NCI-H187 (cell line): ENCODE data around the gene XAB2.
A peak's percentile ranks its signal among the peaks of the same experiment; 100 is the strongest.
"Not testable (repeated sequence)": the region's sequence is repeated elsewhere in the genome, so short reads cannot be mapped to it uniquely, and the experiment has no call there.

Source experiments
- DNase-seq, 2 experiments: peaks; one replicate each; lab custom pipeline; 2025; lab: John Stamatoyannopoulos, UW

Gene XAB2

DNA sequence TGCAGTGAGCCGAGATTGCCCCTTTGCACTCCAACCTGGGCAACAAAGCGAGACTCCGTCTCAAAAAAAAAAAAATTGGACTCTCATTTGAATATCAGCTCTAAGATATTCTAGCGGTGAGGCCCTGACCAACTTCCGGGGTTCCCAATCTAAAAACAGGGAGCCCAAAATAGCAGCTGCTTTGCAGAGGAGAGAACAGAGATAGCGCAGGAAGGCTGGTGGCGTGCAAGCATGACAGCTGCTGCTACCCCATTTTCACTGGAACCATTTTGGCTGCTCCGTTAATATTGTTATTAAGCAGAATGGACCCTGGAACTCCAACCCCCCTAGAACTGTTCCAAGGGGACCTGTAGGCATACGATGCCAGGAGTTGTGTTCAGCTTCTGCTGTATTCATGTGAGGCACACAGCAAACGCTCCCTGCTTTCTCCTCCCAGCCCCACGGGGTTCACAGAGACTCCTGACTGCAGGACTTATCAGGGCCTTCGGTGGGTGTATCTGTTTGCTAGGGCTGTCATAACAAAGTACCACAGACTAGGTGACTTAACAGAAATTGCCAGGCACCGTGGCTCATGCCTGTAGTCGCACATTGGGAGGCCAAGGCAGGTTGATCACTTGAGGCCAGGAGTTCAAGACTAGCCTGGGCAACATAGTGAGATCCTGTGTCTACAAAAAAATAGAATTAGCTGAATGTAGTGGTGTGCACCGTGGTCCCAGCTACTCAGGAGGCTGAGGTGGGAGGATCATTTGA, 19.1 kb upstream of the XAB2 start:
- DNase-seq, result no peak

DNA sequence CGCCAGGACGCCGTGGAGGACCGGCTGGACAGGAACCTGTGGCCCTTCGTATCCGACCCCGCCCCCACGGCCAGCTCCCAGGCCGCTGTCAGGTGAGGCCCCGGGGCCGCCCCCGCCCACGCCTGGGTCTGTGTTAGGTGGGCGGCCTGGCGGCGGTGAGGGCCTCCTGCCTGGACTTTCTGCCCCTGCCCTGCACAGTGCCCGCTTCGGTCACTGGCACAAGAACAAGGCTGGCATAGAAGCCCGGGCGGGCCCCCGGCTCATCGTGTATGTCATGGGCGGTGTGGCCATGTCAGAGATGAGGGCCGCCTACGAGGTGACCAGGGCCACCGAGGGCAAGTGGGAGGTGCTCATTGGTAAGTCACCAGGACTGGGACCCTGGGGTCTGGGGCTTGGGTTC, 17.8 kb upstream of the XAB2 start:
- no peak for DNase-seq

DNA sequence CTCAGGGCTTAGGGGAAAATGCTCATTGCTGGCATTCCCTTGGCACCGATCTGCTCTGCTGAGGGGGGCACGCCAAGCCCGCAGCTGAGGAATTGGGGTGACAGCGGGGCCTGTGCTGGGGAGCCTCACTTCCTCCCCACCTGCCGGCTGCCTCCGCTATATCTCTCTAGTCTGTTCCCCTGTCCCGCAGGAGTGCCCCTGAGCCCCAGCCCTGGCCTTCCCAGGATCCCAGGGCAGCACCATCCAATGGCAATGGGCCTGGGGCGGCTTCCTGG, 17.0 kb upstream of the XAB2 start:
- no peak for DNase-seq

DNA sequence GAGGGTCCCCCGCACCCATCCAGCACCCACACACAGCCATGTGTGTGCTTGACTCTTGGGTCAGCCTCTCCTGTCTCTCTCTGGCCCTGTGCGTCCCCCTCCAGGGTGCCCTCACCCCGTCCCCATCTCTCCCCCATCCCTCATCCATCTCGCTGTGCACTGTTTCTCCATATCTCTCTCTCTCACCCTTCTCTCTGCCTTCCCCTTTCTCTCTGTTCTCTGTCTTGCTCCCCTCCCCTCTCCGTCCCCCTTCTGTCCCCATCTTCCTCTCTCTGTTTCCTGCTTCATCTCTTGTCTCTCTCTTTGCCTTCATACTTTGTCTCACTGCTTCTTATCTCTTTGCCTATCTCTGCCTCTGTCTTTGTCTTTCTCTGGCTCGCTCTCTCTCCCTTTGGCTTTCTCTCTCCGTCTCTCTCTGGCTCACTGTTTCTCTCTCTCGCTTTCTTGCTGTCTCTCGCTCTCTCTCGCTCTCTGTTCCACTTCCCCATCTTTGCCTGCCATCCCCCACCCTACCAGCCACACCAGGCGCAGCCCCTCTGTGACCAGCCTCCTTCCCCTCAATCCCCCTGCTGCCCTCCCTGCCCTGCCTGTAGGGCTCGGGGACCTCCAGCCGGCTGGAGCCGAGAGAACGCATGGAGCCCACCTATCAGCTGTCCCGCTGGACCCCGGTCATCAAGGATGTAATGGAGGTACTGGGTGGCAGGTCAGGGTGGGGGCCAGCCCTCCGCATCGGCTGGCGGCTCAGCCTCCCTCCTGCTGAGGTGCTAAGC, 16.5 kb upstream of the XAB2 start:
- no peak for DNase-seq

DNA sequence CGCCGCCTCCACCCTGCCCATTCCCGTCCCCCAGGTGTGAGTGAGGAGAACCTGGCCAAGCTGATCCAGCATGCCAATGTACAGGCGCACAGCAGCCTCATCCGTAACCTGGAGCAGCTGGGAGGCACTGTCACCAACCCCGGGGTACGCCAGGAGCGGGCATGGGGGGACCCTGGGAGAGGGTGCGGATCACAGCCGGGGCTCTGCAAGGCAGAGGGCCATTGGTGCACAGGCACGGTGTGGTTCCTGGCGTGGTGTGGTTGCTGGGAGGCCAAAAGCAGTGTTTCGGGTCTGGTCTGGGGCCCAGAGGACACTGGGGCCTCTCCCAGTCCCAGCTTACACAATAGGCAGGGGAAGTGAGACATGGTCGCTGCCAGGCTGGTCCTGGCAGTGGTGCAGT, 15.8 kb upstream of the XAB2 start:
- no peak for DNase-seq

DNA sequence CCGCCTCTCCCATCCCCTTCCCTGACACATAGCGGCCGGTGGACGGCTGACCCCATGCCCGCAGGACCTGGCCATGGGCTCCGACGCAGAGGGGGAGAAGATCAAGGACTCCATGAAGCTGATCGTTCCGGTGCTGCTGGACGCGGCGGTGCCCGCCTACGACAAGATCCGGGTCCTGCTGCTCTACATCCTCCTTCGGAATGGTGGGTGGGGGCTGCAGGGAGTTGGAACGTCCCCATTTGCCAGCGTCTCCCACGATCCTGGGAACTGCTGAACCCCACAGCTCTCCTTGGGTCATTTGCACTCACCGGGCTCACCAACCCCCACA, 15.2 kb upstream of the XAB2 start:
- no peak for DNase-seq

DNA sequence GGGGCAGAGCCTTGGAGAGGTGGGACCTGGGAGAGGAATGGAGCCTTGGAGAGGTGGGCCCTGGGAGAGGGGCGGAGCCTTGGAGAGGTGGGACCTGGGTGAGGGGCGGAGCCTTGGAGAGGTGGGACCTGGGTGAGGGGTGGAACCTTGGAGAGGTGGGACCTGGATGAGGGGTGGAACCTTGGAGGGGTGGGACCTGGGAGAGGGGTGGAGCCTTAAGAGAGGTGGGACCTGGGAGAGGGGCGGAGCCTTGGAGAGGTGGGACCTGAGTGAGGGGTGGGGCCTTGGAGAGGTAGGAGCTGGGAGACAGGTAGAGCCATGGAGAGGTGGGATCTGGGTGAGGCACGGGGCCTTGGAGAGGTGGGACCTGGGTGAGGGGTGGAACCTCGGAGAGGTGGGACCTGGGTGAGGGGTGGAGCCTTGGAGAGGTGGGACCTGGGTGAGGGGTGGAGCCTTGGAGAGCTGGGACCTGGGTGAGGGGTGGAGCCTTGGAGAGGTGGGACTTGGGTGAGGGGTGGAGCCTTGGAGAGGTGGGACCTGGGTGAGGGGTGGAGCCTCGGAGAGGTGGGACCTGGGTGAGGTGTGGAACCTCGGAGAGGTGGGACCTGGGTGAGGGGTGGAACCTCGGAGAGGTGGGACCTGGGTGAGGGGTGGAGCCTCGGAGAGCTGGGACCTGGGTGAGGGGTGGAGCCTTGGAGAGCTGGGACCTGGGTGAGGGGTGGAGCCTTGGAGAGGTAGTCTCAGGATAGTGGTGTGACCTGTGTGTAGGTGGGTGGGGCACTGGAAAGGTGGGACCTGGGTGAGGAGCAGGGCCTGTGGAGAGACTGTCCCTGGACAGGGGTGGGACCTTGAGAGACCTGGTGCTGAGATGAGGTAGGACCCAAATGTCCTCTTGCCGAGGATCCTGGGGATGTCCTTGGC, 14.5 kb upstream of the XAB2 start:
- DNase-seq, result not testable (repeated sequence)

DNA sequence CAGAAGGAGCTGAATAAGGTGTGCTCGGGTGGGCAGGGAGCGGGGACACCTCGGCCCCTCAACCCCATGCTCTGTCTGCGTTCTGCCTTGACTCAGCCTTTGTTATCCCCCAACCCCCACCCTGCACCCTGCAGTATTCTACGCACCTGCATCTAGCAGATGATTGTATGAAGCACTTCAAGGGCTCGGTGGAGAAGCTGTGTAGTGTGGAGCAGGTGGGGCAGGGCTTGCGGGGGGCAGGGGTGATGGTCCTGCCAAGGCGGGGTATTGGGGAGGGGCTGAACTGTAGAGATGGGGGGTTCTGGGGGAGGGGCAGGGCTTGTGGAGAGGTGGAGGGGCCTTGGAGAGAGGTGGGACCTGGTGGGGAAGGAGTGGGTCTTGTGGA, 13.7 kb upstream of the XAB2 start:
- no peak for DNase-seq

DNA sequence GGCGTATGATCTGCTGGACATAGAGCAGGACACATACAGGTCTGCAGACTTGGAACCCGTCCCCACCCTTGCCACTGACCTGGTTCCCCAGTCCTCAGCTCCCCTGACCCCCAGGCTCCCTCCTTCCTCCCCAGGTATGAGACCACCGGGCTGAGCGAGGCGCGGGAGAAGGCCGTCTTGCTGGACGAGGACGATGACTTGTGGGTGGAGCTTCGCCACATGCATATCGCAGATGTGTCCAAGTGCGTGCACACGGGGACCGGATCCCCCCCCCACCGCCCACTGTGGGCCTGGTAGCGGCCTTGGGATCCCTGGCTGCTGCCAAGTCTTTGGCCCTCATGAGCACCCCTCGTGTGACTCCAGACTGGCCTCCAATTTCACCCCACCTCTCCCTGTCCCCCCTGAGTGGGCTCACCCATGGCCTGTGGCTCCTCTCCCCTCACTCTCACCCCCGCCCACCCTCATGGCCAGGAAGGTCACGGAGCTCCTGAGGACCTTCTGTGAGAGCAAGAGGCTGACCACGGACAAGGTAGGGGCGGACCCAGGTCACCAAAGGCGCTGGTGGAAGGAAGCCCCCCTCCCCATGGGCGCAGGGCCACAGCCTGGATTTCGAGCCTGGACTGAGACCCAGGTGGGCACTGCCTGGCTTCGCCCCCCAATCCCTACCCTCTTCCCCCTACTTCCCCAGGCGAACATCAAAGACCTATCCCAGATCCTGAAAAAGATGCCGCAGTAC, 13.1 kb upstream of the XAB2 start:
- DNase-seq, result no peak

DNA sequence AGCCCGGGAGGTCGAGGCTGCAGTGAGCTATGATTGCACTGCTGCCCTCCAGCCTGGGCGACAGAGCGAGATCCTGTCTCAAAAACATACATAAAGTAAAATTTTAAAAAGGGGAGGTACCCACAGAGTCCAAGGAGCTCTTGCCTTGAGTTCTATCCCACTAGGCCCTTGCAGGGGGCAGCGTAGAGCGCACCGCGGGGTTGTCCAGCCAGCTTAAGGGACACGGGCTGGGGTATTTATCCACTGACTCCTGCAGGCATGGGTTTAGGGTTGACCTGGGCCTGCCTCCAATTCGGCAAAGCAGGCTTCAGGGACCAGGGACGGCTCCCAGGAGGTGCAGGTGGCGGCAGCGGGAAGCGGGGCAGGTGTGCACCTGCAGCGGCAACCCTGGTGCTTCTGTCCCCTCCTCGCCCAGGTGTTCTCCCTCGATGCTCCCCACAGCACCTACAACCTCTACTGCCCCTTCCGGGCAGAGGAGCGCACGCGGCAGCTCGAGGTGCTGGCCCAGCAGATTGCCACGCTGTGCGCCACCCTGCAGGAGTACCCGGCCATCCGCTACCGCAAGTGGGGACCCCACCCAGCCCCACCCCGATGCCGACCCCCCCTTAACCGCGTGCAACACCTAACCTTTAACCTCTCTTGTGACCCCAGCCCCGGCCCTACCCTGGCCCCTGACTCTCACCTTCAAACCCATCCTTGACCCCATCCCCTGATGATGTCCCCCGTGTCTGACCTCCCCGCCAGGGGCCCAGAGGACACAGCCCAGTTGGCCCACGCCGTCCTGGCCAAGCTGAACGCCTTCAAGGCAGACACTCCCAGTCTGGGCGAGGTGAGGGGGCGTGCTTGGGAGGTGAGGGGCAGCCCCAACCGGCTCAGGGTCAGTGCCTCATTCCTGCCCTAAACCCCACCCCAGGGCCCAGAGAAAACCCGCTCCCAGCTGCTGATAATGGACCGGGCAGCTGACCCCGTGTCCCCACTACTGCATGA, 12.2 kb upstream of the XAB2 start:
- DNase-seq, result no peak

DNA sequence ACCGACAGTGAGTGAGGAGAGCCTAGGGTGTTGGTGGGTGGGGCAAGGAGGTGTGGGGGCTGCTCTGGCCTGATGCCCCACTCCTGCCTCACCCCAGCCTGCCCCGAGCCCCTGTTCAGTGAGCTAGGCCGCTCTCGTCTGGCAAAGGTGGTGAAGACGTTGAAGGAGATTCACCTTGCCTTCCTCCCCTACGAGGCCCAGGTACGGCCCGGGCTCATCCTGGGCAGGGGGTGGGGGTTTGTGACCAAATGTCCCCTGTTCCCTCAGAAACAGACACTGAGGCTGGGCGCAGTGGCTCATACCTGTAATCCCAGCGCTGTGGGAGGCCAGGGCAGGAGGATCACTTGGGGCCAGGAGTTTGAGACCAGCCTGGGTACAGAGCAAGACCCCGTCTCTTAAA, 11.5 kb upstream of the XAB2 start:
- no peak for DNase-seq

DNA sequence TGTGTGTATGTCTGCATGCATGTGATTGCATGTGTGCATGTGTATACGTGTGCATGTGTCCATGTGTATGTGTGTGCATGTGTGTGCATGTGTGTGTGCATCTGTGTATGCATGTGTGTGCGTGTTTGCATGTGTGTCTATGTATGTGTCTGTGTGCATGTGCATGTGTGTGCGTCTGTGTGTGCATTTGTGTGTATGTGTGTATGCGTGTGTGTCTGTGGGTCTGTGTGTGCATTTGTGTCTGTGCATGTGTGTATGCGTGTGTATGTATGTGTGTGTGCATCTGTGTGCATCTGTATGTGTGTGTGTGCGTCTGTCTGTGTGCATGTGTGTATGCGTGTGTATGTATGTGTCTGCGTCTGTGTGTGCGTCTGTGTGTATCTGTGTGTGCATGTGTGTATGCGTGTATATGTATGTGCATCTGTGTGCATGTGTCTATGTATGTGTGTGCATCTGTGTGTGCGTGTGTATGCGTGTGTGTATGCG, 10.6 kb upstream of the XAB2 start:
- no peak for DNase-seq

DNA sequence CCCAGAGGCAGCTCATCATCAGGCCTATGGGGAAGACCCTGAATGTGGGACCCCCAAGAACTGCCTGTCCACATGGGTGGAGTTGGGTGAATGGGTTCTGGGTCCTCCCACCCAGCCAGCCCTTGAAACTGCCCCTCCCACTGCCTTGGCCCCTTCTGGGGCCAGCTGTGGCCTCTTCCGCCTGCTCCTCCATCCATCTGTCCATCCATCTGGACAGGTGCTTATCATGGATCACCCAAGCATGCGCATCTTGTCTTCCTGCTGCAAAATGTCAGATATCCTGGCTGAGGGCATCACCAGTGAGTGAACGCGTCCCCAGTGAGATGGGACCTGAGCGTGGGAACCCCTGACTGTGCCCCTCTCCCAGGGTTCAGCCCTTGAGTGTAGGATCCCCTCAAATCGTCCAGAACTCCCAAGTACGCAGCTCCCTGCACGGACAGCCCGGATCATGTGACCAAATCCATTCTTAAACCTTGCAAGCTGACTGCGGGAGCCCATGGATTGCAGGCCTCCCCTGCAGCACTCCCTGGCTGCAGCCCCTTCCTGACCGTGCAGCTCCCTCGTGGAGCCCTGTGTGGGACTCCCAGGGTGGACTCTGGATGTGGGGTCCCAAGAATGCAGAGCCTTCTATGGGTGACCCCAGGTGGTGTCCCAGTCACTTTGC, 9.6 kb upstream of the XAB2 start:
- no peak for DNase-seq

DNA sequence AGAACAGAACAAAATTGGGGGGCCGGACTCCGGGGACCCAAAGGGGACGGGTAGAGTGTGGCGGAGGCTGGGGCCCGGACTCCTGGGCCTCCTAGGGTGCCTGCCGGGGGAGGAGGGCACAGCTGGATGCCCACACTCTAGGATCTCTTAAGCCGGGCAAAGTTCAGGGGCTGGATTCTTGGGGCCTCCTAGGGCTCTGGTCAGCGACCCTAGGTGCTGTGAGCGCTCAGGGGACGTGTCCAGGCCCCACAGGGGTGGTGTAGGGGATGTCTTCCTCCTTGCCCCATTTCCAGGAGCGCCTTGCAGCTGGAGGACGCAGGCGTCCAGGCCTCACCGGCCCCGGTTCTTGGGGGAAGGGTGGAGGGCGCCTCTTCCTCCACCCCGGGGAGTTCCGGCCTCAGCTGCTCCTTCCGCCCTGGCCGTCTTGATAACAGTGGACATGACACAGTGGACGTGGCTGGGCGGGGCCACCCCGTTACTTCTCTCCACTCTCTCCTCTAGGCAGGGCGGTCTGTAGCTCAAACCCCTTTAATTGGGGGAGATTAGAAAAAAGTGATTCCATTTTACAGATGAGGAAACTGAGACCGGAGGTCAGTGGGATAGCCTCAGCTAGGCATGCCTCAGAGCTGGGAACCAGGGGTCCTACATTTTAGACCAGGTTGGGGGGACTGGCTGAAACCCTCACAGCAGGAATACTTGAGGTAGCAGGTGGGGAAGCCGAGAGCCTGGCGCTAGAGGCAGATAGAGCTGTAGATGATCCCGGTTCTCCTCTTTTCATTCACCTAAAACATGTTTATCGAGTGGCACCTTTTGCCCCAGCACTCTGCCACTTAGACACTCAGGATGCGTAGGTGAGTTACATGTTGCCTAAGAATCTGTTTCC, 8.3 kb upstream of the XAB2 start:
- DNase-seq, result no peak

DNA sequence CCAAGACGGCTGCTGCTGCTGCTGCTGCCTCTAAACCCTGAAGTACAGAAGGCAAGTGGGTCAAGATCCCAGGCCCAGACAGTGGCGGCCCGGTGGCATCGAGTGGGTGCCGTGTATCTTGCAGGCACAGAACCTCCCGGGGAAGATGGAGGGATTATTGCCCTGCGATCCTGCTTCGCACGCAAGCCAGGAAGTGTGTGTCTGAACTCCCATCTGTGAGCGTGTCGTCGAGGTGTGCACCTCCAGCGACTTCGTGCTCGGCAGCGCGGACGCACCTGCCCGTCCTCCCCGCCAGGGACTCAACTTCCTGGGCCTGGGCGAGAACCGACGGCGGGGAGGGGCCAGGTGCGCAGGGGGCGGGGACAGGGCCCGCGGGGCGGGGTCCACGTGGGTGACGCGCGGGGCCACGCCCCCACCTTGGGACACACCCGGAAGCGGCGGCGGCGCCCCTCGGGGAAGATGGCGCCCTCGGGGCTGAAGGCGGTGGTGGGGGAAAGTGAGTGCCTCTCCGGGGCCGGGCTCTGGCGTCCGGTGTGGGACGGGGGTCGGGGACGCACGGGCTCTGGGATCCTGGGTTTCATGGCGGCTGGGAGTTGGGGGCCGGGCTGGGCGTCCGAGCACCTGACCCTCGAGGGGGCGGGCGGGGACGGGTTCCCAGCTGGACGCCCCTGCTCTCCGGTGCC, 7.5 kb upstream of the XAB2 start, which contains the start of gene STXBP2:
TSS of gene STXBP2 (plus strand) at position 420 of the 683 bp plus-strand sequence. CDS start at position 460, 40 bp downstream.
- peak; percentile 25 to 43 for DNase-seq

DNA sequence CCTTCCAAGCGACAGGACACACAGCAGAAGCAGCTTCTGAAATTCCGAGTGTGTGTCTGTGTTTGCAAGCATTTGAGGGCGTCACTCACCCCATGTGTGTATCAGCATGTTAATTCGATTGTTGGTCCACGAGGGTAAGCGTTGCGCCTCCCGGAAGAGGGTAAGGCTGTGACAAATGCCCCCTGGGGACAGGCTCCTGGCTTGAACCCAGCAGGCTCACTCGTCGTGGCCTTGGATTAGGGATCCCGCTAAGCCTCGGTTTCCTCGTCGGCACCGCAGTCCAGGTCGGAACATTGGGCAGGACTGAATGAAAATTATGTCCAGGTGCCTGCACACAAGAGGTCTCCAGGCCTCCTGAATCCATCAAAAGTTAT, 7.0 kb upstream of the XAB2 start:
- no peak for DNase-seq

DNA sequence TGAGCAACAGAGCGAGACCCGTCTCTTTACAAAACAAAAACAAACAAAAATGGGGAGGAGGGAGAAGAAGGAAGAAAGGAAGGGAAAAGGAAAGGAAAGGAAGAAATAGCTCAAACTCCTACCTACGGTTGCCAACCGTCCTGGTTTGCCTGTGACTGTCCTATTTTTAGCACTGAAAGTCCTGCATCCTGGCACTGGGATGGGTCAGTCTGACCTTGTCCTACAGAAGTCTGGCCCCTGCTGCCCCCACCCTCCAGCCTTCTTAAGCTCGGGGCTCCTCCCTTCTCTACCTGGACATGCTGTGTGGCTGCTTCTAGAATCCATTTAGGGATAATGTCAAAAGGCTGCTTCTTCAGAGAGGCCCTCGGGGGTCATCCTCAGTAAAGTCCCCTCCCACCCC, 6.3 kb upstream of the XAB2 start:
- DNase-seq, result no peak

DNA sequence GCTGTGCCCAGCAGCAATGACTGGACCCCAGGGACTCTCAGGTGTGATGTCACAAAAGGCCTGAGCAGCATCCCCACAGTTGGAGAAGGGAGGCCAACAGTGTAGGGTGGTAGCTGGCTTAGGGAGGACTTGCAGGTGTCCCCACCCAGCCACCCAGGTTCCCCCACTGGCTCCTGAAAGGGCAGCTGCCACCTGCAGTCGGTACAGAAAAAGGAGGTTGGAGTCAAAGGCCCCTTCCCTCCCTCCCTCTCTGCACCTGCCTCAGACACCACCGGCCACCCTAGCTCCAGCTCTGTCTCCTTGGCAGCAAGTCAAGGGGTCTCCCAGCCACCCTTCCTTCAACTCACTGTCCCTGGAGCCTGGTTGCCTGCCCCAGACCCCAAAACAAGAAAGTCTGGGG, 4.4 kb upstream of the XAB2 start, which contains the start of gene PCP2:
TSS of gene PCP2 (minus strand) at position 22 of the 400 bp plus-strand sequence. CDS start 262 bp downstream, outside the sequence.
- no peak for DNase-seq
